Muscle layer of colon (tissue), 2 donors: ENCODE measurements around the gene KCNJ18.
"Not testable (repeated sequence)": the region's sequence is repeated elsewhere in the genome, so short reads cannot be mapped to it uniquely, and the experiment has no call there.

Source experiments
- H3K27ac ChIP-seq: one replicate; pipeline ENCODE4 v1.7.0; 2013; ENCODE audit warnings: low read depth, mild to moderate bottlenecking, low read length, moderate library complexity
- H3K27me3 ChIP-seq, 2 donors: one replicate each; pipeline ENCODE4 v1.7.0; 2013; ENCODE audit warnings: low read length in 2 of 2, mild to moderate bottlenecking in 2 of 2; ENCODE audit not compliant: insufficient read depth in 2 of 2, control insufficient read depth in 1 of 2
- H3K36me3 ChIP-seq: one replicate; pipeline ENCODE4 v1.7.0; 2013; ENCODE audit warnings: mild to moderate bottlenecking, low read length; ENCODE audit not compliant: insufficient read depth
- H3K4me1 ChIP-seq: one replicate; pipeline ENCODE4 v1.7.0; 2013; ENCODE audit warnings: mild to moderate bottlenecking, low read length; ENCODE audit not compliant: insufficient read depth
- H3K4me3 ChIP-seq, 2 donors: one replicate each; pipeline ENCODE4 v1.7.0; 2013; ENCODE audit warnings: low read length in 2 of 2, low read depth in 1 of 2, mild to moderate bottlenecking in 1 of 2, moderate library complexity in 1 of 2
- H3K9ac ChIP-seq: one replicate; pipeline ENCODE4 v1.7.0; 2013; ENCODE audit warnings: low read length
- H3K9me3 ChIP-seq: one replicate; pipeline ENCODE4 v1.7.0; 2013; ENCODE audit warnings: mild to moderate bottlenecking, low read length
- donor health status: abdominal sarcoma.
- donor health status: Adenocarcinoma of cecum.

KCNJ18 gene

GRCh38 chr17:21710486-21710885 lies 18.2 kb downstream of the KCNJ18 start:
- H3K9me3 ChIP-seq, H3K9ac ChIP-seq, H3K4me1 ChIP-seq, H3K27me3 ChIP-seq, H3K36me3 ChIP-seq, H3K4me3 ChIP-seq, H3K27ac ChIP-seq: not testable (repeated sequence)

GRCh38 chr17:21711182-21711581 lies 18.9 kb downstream of the KCNJ18 start:
- Histone ChIP-seq H3K9me3 (no peaks in the 10 kb centered on the region), H3K9ac (no peak overlapping the region), H3K4me3 (no peak overlapping the region), H3K27ac (no peak overlapping the region), H3K27me3 (no peaks in the 10 kb centered on the region), H3K4me1 (no peaks in the 10 kb centered on the region), H3K36me3 (no peaks in the 10 kb centered on the region)

- not testable (repeated sequence) for H3K4me3 ChIP-seq, H3K27me3 ChIP-seq, H3K27ac ChIP-seq, H3K36me3 ChIP-seq, H3K4me1 ChIP-seq, H3K9ac ChIP-seq, H3K9me3 ChIP-seq
Measured at GRCh38 chr17:21713020-21713419, 20.7 kb downstream of the KCNJ18 start.

- not testable (repeated sequence) for H3K36me3 ChIP-seq, H3K27ac ChIP-seq, H3K9ac ChIP-seq, H3K9me3 ChIP-seq, H3K4me3 ChIP-seq, H3K27me3 ChIP-seq, H3K4me1 ChIP-seq
Measured at GRCh38 chr17:21713631-21714030, 21.3 kb downstream of the KCNJ18 start.

- not testable (repeated sequence) for H3K4me3 ChIP-seq, H3K27ac ChIP-seq, H3K4me1 ChIP-seq
Measured at GRCh38 chr17:21714676-21715075, 22.4 kb downstream of the KCNJ18 start.

GRCh38 chr17:21715877-21716276 lies 23.6 kb downstream of the KCNJ18 start:
- H3K9me3 ChIP-seq, H3K4me3 ChIP-seq, H3K36me3 ChIP-seq, H3K9ac ChIP-seq, H3K4me1 ChIP-seq, H3K27me3 ChIP-seq, H3K27ac ChIP-seq: not testable (repeated sequence)

More at GRCh38 chr17:21714676-21715075, 22.4 kb downstream of the KCNJ18 start:
- H3K27me3 ChIP-seq, H3K36me3 ChIP-seq, H3K9ac ChIP-seq, H3K9me3 ChIP-seq: not testable (repeated sequence)

GRCh38 chr17:21718971-21719370 lies 26.6 kb downstream of the KCNJ18 start:
- not testable (repeated sequence) for H3K27ac ChIP-seq, H3K9me3 ChIP-seq, H3K4me3 ChIP-seq, H3K4me1 ChIP-seq, H3K9ac ChIP-seq, H3K27me3 ChIP-seq, H3K36me3 ChIP-seq

GRCh38 chr17:21719511-21720226 lies 27.3 kb downstream of the KCNJ18 start:
- not testable (repeated sequence) for H3K27me3 ChIP-seq, H3K4me1 ChIP-seq, H3K27ac ChIP-seq, H3K36me3 ChIP-seq, H3K4me3 ChIP-seq, H3K9ac ChIP-seq, H3K9me3 ChIP-seq

- not testable (repeated sequence) for H3K9ac ChIP-seq, H3K36me3 ChIP-seq, H3K27me3 ChIP-seq, H3K4me1 ChIP-seq, H3K27ac ChIP-seq, H3K4me3 ChIP-seq, H3K9me3 ChIP-seq
Measured at GRCh38 chr17:21720566-21720965, 28.2 kb downstream of the KCNJ18 start.

GRCh38 chr17:21722268-21722667 lies 29.9 kb downstream of the KCNJ18 start:
- H3K36me3 ChIP-seq, H3K27ac ChIP-seq, H3K9me3 ChIP-seq, H3K4me1 ChIP-seq, H3K27me3 ChIP-seq, H3K9ac ChIP-seq, H3K4me3 ChIP-seq: not testable (repeated sequence)

- H3K9ac ChIP-seq, H3K4me1 ChIP-seq, H3K27me3 ChIP-seq, H3K36me3 ChIP-seq, H3K9me3 ChIP-seq, H3K27ac ChIP-seq, H3K4me3 ChIP-seq: not testable (repeated sequence)
Measured at GRCh38 chr17:21724216-21725006, 32.1 kb downstream of the KCNJ18 start.

- not testable (repeated sequence) for H3K27ac ChIP-seq, H3K9me3 ChIP-seq, H3K36me3 ChIP-seq
Measured at GRCh38 chr17:21731076-21731475, 38.8 kb downstream of the KCNJ18 start.

More at GRCh38 chr17:21731076-21731475, 38.8 kb downstream of the KCNJ18 start:
- not testable (repeated sequence) for H3K9ac ChIP-seq, H3K4me1 ChIP-seq, H3K27me3 ChIP-seq, H3K4me3 ChIP-seq
